HepG2 (cell line): ENCODE data around the gene ADAM22. TPM values are rescaled to one million over a fixed set of nuclear protein-coding genes. Genes with fewer than 3 reads are reported as not detected.

Experiments used
- ATAC-seq: fragments of 200-7000 bp; cut with Tn5 transposase; 3 replicates; pipeline ENCODE4 v1.9.1; 2020; ENCODE audit warnings: mild to moderate bottlenecking, moderate library complexity
- BruUV-seq: library from RNA; stranded (reverse); fragments of 400-500 nt; replicated peaks from 2 replicates; lab custom pipeline; 2021; lab: Mats Ljungman, UMichigan
- CTCF ChIA-PET: fragments of 300-600 bp; formaldehyde crosslinking; extraction: SDS; loops from one replicate; lab custom pipeline; 2021; ENCODE audit warnings: low total read pairs, inconsistent platforms, low intra/inter-chr PET ratio; lab: Yijun Ruan, JAX
- POLR2A ChIA-PET: fragments of 350-600 bp; sonication (Branson Sonifier 250); formaldehyde crosslinking; loops from one replicate; lab custom pipeline; 2020; ENCODE audit warnings: antibody characterized with exemption, inconsistent platforms; lab: Yijun Ruan, JAX
- DNase-seq: peaks from one replicate; pipeline ENCODE4 v3.0.0-alpha.2; 2015; ENCODE audit warnings: low spot score
- FAIRE-seq: peaks from 3 replicates; lab custom pipeline; 2011; peaks lifted over from hg19 to GRCh38; lab: Jason Lieb, UNC
- H2AFZ ChIP-seq: one replicate; pipeline ENCODE4 v1.6.1; 2011; ENCODE audit warnings: low read length, inconsistent platforms
- H3K27ac ChIP-seq: fragments of 300-600 bp; 3 replicates; pipeline ENCODE4 v1.8.0; 2011; ENCODE audit warnings: mixed run types, mild to moderate bottlenecking, mixed read lengths, low read length, inconsistent platforms; ENCODE audit not compliant: insufficient read depth; ENCODE audit errors: extremely low read length
- H3K27me3 ChIP-seq, 2 experiments: fragments of 200-600 bp in 1 of 2; 2 replicates in 1 of 2; 3 replicates in 1 of 2; pipeline versions ENCODE4 v1.6.0 to v1.8.0; 2011; ENCODE audit warnings: low read length in 2 of 2, mild to moderate bottlenecking in 2 of 2, moderate library complexity in 2 of 2, inconsistent platforms in 1 of 2; ENCODE audit not compliant: insufficient read depth in 2 of 2, control insufficient read depth in 1 of 2
- H3K36me3 ChIP-seq, 2 experiments: fragments of 200-600 bp in 1 of 2; replicated peaks in 1 of 2; 2 replicates in 1 of 2; 3 replicates in 1 of 2; pipeline versions ENCODE4 v1.5.1 to v1.8.0; 2011; ENCODE audit warnings: low read length in 2 of 2, inconsistent platforms in 1 of 2; ENCODE audit not compliant: insufficient read depth in 2 of 2, control insufficient read depth in 1 of 2
- H3K4me1 ChIP-seq: 2 replicates; pipeline ENCODE4 v1.5.1; 2012; ENCODE audit warnings: low read length, inconsistent platforms; ENCODE audit not compliant: insufficient read depth
- H3K4me2 ChIP-seq: 2 replicates; pipeline ENCODE4 v1.6.0; 2011; ENCODE audit warnings: low read depth, low read length, inconsistent platforms
- H3K4me3 ChIP-seq, 3 experiments: fragments of 200-600 bp in 1 of 3; sonication (generic), shearing (Covaris generic) in 1 of 3; replicated peaks in 1 of 3; 2 replicates each; pipeline ENCODE4 v1.5.1; 2011 to 2016; ENCODE audit warnings: low read length in 3 of 3, inconsistent platforms in 2 of 3, low read depth in 2 of 3, mild to moderate bottlenecking in 2 of 3, control low read depth in 1 of 3, mixed read lengths in 1 of 3; ENCODE audit not compliant: insufficient read depth in 1 of 3
- H3K79me2 ChIP-seq: one replicate; pipeline ENCODE4 v1.6.1; 2011; ENCODE audit warnings: low read length, inconsistent platforms; ENCODE audit not compliant: insufficient read depth
- H3K9ac ChIP-seq: 2 replicates; pipeline ENCODE4 v1.6.0; 2011; ENCODE audit warnings: mild to moderate bottlenecking, low read depth, low read length, inconsistent platforms; ENCODE audit not compliant: insufficient read depth
- H3K9me3 ChIP-seq: 2 replicates; pipeline ENCODE4 v1.5.1; 2012; ENCODE audit warnings: mild to moderate bottlenecking, low read length
- H4K20me1 ChIP-seq: 2 replicates; pipeline ENCODE4 v1.6.0; 2011; ENCODE audit warnings: inconsistent platforms, mild to moderate bottlenecking, low read length, moderate library complexity; ENCODE audit not compliant: insufficient read depth
- ATF3 ChIP-seq: sonication (generic); formaldehyde crosslinking; IDR thresholded peaks from 2 replicates; pipeline ENCODE4 v1.4.0; 2020; ENCODE audit warnings: missing genetic modification reagents
- CBFB ChIP-seq: sonication (generic); formaldehyde crosslinking; IDR thresholded peaks from 2 replicates; pipeline ENCODE4 v1.4.0; 2020; ENCODE audit warnings: missing genetic modification reagents
- ELK4 ChIP-seq: sonication (generic); formaldehyde crosslinking; IDR thresholded peaks from 2 replicates; pipeline ENCODE4 v1.9.0; 2021; ENCODE audit warnings: missing genetic modification reagents, borderline replicate concordance
- HNRNPUL1 ChIP-seq: fragments of 200-400 bp; formaldehyde crosslinking; IDR thresholded peaks from 2 replicates; pipeline ENCODE4 v1.6.1; 2017; ENCODE audit warnings: low read depth, mild to moderate bottlenecking, low read length, moderate library complexity
- KDM4B ChIP-seq: sonication (generic); formaldehyde crosslinking; IDR thresholded peaks from 2 replicates; pipeline ENCODE4 v1.4.0; 2020; ENCODE audit warnings: missing genetic modification reagents
- MED1 ChIP-seq: sonication (generic); formaldehyde crosslinking; IDR thresholded peaks from 2 replicates; pipeline ENCODE4 v1.4.0; 2020; ENCODE audit warnings: missing genetic modification reagents
- NCOA5 ChIP-seq: sonication (generic); formaldehyde crosslinking; IDR thresholded peaks from 2 replicates; pipeline ENCODE4 v1.4.0; 2020; ENCODE audit warnings: missing genetic modification reagents
- PHF21A ChIP-seq: sonication (generic); formaldehyde crosslinking; IDR thresholded peaks from 2 replicates; pipeline ENCODE4 v1.5.0; 2020; ENCODE audit warnings: mild to moderate bottlenecking, missing genetic modification reagents
- PHF5A ChIP-seq: IDR thresholded peaks from one replicate; pipeline ENCODE4 v1.6.1; 2018; ENCODE audit warnings: low read depth, missing genetic modification reagents; ENCODE audit not compliant: unreplicated experiment
- REXO4 ChIP-seq: sonication (generic); formaldehyde crosslinking; IDR thresholded peaks from 2 replicates; pipeline ENCODE4 v1.8.0; 2022; ENCODE audit warnings: missing genetic modification reagents, mild to moderate bottlenecking, borderline replicate concordance
- RXRB ChIP-seq: IDR thresholded peaks from 2 replicates; pipeline ENCODE4 v1.6.1; 2016; ENCODE audit warnings: borderline replicate concordance, missing genetic modification reagents, missing compliant biosample characterization
- SMAD3 ChIP-seq: sonication (generic); formaldehyde crosslinking; IDR thresholded peaks from 2 replicates; pipeline ENCODE4 v1.4.0; 2020; ENCODE audit warnings: missing genetic modification reagents
- SNAPC5 ChIP-seq: sonication (generic); formaldehyde crosslinking; IDR thresholded peaks from 2 replicates; pipeline ENCODE4 v1.8.1; 2023; ENCODE audit warnings: mild to moderate bottlenecking, missing genetic modification reagents, borderline replicate concordance
- THAP11 ChIP-seq: IDR thresholded peaks from 2 replicates; pipeline ENCODE4 v1.6.1; 2016; ENCODE audit warnings: missing biosample characterization, missing genetic modification reagents
- ZBTB21 ChIP-seq: sonication (generic); formaldehyde crosslinking; IDR thresholded peaks from 2 replicates; pipeline ENCODE4 v1.4.0; 2020; ENCODE audit warnings: missing genetic modification reagents
- ZNF770 ChIP-seq: sonication (generic); formaldehyde crosslinking; IDR thresholded peaks from 2 replicates; pipeline ENCODE4 v1.5.0; 2020; ENCODE audit warnings: mild to moderate bottlenecking, missing genetic modification reagents
- ZNF83 ChIP-seq: sonication (generic); formaldehyde crosslinking; IDR thresholded peaks from 2 replicates; pipeline ENCODE4 v1.4.0; 2020; ENCODE audit warnings: missing genetic modification reagents, mild to moderate bottlenecking, borderline replicate concordance
- WGBS: methylation state at CpG from one replicate; pipeline ENCODE4 v1.1.6; 2017; ENCODE audit warnings: low lambda C conversion rate; 5-methylcytosine and 5-hydroxymethylcytosine counted together
- in situ Hi-C: cut with HindIII; loops from 2 replicates; pipeline ENCODE4 v1.10.0; 2017; ENCODE audit warnings: low pct_unique_long_range_greater_than_20kb; ENCODE audit not compliant: extremely low pct_ligation_motif_present
- intact Hi-C: fragments of 100-400 bp; cut with micrococcal nuclease; formaldehyde crosslinking; loops from one replicate; pipeline ENCODE4 v1.10.0; 2022; ENCODE audit not compliant: unreplicated experiment
- polyA plus RNA-seq, 8 experiments: library from polyadenylated mRNA; depleted of rRNA in 3 of 8; stranded (reverse) in 7 of 8; unstranded in 1 of 8; fragments of >200 nt; fragmentation: Illumina TruSeq in 4 of 8; extraction: Trizol in 4 of 8; gene quantifications; 2 replicates each; pipeline versions ENCODE4 v1.2.1 to v1.2.3, GENCODE V29; 2011 to 2016; ENCODE audit warnings: low read depth in 4 of 8, missing spikeins in 1 of 8, mixed read lengths in 1 of 8; ENCODE audit not compliant: insufficient read depth in 1 of 8
- total RNA-seq, 5 experiments: library from RNA; depleted of rRNA; stranded (reverse); fragments of >200 nt; fragmentation: Illumina TruSeq; extraction: Trizol; gene quantifications; 2 replicates each; pipeline ENCODE4 v1.2.3, GENCODE V29; 2016; ENCODE audit warnings: low read depth in 1 of 5
- TF ChIP-seq, protein P1 (sequence below): sonication (generic); formaldehyde crosslinking; IDR thresholded peaks from 2 replicates; pipeline ENCODE4 v1.8.1; 2023; ENCODE audit warnings: mild to moderate bottlenecking, moderate library complexity, missing genetic modification reagents

Gene ADAM22
- total and polyA plus RNA-seq, 2 of the 13 experiments (the other 11 are each of a cell fraction or from before 2014, with no cell fraction given) = 1.9 to 6.7 TPM

DNA sequence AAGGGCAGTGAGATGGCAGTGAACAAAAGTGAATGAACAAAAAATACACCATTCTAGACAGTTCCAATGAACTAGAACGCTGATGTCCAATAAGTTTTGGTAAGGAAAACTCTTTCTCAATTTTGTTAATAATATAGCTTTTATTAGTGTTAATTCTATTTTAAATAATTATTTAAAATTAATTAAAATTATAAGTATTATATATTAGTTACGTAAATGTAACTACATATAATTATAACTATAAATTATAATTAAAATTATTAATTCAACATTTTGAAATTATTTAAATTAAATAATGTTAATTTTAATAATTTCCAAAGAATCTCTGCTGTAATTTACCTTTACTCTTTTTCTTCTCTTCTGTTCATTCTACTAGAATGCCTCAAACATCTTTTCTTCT lies 280.4 kb downstream of the ADAM22 start:
- H3K79me2 ChIP-seq = no peaks in the 10 kb centered on the region
- no peak overlapping the region for H3K4me2 ChIP-seq
- H3K9ac ChIP-seq = no peak overlapping the region
- no peaks in the 10 kb centered on the region for H3K9me3 ChIP-seq
- no peaks in the 10 kb centered on the region for H3K4me1 ChIP-seq
- WGBS = 7% methylated on average over 2 of the region's 2 CpGs
- no peak overlapping the region for H2AFZ ChIP-seq
- H3K27ac ChIP-seq = no peak overlapping the region
- FAIRE-seq (no peak), DNase-seq (no peak), ATAC-seq (no peak)
- no peaks in the 10 kb centered on the region for H4K20me1 ChIP-seq
- CTCF ChIA-PET = no interaction called here
- TF ChIP-seq ZBTB21 (CRISPR knock-in tag) (no peak), RXRB (CRISPR knock-in tag) (no peak), PHF21A (CRISPR knock-in tag) (no peak), HNRNPUL1 (no peak), THAP11 (CRISPR knock-in tag) (no peak), REXO4 (CRISPR knock-in tag) (no peak), ZNF83 (CRISPR knock-in tag) (no peak), ZNF770 (no peak), ATF3 (no peak), CBFB (no peak), NCOA5 (no peak), PHF5A (CRISPR knock-in tag) (no peak), KDM4B (CRISPR knock-in tag) (no peak), MED1 (CRISPR knock-in tag) (no peak), SNAPC5 (CRISPR knock-in tag) (no peak), ELK4 (no peak), SMAD3 (CRISPR knock-in tag) (no peak)
- TF ChIP-seq, protein P1, sequence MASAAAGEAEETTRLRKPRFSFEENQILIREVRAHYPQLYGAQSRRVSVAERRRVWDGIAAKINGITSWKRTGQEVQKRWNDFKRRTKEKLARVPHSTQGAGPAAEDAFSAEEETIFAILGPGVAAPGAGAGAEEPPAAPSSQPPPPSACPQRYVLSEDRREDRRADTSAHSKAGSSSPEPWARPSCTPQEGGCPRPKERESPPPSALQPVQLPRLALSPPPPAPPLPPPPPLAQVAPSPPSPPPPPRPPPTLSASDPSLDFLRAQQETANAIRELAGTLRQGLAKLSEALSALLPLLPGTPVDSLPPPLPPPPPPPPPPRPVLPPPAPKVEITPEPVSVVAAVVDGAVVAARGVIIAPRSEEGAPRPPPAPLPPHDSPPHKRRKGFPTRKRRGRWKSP = no peak
- intact Hi-C loops (no loop called here), in situ Hi-C loops (no loop called here)
- no TSS peak for BruUV-seq
- H3K36me3 ChIP-seq = no peaks in the 10 kb centered on the region
- H3K27me3 ChIP-seq = peaks cover 3 to 14% of the 10 kb centered on the region in 2 experiments; a peak in 2 of 5 replicates
- POLR2A ChIA-PET = no interaction called here
- no peak overlapping the region for H3K4me3 ChIP-seq
